Kidney (tissue), 14 donors: ENCODE results near the gene TAF8. TPM values are rescaled to one million over a fixed set of nuclear protein-coding genes. Genes with fewer than 3 reads are reported as not detected.

Experiments used
- DNase-seq, 5 donors: peaks; one replicate each; pipeline ENCODE4 v3.0.0-alpha.2; 2013 to 2020
- FAIRE-seq: peaks from 2 replicates; lab custom pipeline; 2012; peaks lifted over from hg19 to GRCh38; lab: Jason Lieb, UNC
- H3K27ac ChIP-seq, 2 donors: one replicate each; pipeline ENCODE4 v1.7.0; 2013; ENCODE audit warnings: low read depth in 2 of 2, low read length in 2 of 2, inconsistent platforms in 1 of 2
- H3K27me3 ChIP-seq: one replicate; pipeline ENCODE4 v1.7.1; 2013; ENCODE audit warnings: low read length, inconsistent platforms; ENCODE audit not compliant: control insufficient read depth, insufficient read depth
- H3K36me3 ChIP-seq, 3 donors: one replicate each; pipeline versions ENCODE4 v1.7.0 to v1.7.1; 2013; ENCODE audit warnings: low read length in 3 of 3, control low read depth in 1 of 3, inconsistent platforms in 1 of 3; ENCODE audit not compliant: insufficient read depth in 3 of 3, control insufficient read depth in 2 of 3
- H3K4me1 ChIP-seq, 3 donors: one replicate each; pipeline versions ENCODE4 v1.7.0 to v1.7.1; 2013; ENCODE audit warnings: low read length in 3 of 3, inconsistent platforms in 1 of 3, low read depth in 1 of 3; ENCODE audit not compliant: control insufficient read depth in 2 of 3, insufficient read depth in 2 of 3
- H3K4me3 ChIP-seq, 3 donors: one replicate each; pipeline versions ENCODE4 v1.7.0 to v1.8.1; 2013; ENCODE audit warnings: low read length in 3 of 3, control low read depth in 1 of 3, inconsistent platforms in 1 of 3
- H3K9ac ChIP-seq, 3 donors: one replicate each; pipeline versions ENCODE4 v1.7.0 to v1.7.1; 2013; ENCODE audit warnings: low read length in 3 of 3, control low read depth in 1 of 3, inconsistent platforms in 1 of 3
- H3K9me3 ChIP-seq, 3 donors: one replicate each; pipeline versions ENCODE4 v1.7.0 to v1.7.1; 2013; ENCODE audit warnings: low read length in 3 of 3, control low read depth in 1 of 3, inconsistent platforms in 1 of 3; ENCODE audit not compliant: control insufficient read depth in 2 of 3, insufficient read depth in 1 of 3
- intact Hi-C: fragments of 100-400 bp; cut with DNase I; formaldehyde crosslinking; loops from one replicate; pipeline ENCODE4 v1.11.1; 2022
- polyA plus RNA-seq: library from polyadenylated mRNA; stranded (reverse); fragments of 350-450 nt; fragmentation: Illumina TruSeq; extraction: RNeasy Lipid Tissue Mini Kit (QIAGEN cat#74804); gene quantifications from one replicate; pipeline ENCODE4 v1.2.3, GENCODE V29; 2014; ENCODE audit warnings: low read depth, low replicate concordance; ENCODE audit not compliant: insufficient read depth
- total RNA-seq: library from RNA; stranded (reverse); fragmentation: NEBNext Ultra II Directional; extraction: Animal tissue kit (Norgen Biotek cat#: 25700); gene quantifications from one replicate; pipeline ENCODE4 v1.2.1, GENCODE V29; 2021
- TF ChIP-seq, protein P1 (sequence below): IDR thresholded peaks from 3 replicates; pipeline ENCODE4 v1.5.1; 2012; ENCODE audit warnings: mild to moderate bottlenecking, moderate library complexity, borderline replicate concordance; ENCODE audit not compliant: insufficient read depth; ENCODE audit errors: extremely low read depth
- donor health status: control.
- donor health status: control.
- donor health status: control.
- donor health status: control.
- donor health status: control.
- donor health status: DM: yes; HTN: yes; CAD: no.
- donor health status: Normal renal cell carcinoma (clear cell type).

TAF8 gene
- total and polyA plus RNA-seq, 2 donors from 2014 or later = 16.3 to 32.0 TPM

DNA sequence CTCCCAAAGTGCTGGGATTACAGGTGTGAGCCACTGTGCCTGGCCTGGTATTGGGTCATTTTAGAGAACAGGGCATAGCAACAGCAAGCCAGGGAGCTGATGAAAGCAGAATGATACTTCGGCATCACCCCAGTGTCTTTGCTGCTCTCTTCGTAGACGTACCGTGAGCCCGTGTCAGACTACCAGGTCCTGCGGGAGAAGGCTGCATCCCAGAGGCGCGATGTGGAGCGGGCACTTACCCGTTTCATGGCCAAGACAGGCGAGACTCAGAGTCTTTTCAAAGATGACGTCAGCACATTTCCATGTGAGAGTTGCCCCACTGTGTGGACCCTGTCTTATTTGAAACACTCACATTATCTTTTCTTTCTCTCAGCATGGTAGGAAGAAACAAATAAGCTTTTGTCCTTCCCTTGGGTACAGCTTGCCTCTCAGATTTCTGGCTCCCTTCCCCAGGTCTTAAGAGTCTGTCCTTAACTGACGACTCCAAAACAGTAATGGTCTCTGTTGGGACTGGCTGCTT, 15.9 kb downstream of the TAF8 start:
- Histone ChIP-seq H3K27me3 (no peaks in the 10 kb centered on the region), H3K9ac (no peak overlapping the region), H3K4me1 (no peaks in the 10 kb centered on the region), H3K4me3 (no peak overlapping the region), H3K9me3 (no peaks in the 10 kb centered on the region), H3K36me3 (peaks cover 11 to 54% (median 39%) of the 10 kb centered on the region in 3 donors), H3K27ac (no peak overlapping the region)
- no peak for FAIRE-seq
- TF ChIP-seq, protein P1, sequence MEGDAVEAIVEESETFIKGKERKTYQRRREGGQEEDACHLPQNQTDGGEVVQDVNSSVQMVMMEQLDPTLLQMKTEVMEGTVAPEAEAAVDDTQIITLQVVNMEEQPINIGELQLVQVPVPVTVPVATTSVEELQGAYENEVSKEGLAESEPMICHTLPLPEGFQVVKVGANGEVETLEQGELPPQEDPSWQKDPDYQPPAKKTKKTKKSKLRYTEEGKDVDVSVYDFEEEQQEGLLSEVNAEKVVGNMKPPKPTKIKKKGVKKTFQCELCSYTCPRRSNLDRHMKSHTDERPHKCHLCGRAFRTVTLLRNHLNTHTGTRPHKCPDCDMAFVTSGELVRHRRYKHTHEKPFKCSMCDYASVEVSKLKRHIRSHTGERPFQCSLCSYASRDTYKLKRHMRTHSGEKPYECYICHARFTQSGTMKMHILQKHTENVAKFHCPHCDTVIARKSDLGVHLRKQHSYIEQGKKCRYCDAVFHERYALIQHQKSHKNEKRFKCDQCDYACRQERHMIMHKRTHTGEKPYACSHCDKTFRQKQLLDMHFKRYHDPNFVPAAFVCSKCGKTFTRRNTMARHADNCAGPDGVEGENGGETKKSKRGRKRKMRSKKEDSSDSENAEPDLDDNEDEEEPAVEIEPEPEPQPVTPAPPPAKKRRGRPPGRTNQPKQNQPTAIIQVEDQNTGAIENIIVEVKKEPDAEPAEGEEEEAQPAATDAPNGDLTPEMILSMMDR = no peak
- intact Hi-C loops = no loop called here
- no peak for DNase-seq

DNA sequence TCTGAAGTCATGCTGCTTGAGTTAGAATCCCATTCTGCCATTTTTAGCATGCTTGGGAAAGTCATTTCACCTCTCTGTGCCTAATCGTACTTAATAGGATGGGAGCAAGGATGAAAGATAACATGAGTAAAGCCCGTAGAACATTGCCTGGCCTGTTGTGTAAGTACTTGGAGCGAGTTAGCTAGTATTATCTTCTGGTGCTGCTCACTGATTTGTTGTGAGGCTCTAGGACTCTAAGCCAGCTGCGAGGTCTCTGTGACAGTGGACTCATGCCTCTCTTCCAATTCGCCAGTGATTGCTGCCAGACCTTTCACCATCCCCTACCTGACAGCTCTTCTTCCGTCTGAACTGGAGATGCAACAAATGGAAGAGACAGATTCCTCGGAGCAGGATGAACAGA, 17.8 kb downstream of the TAF8 start:
- FAIRE-seq = no peak
- intact Hi-C loops = no loop called here
- Histone ChIP-seq H3K4me1 (no peaks in the 10 kb centered on the region), H3K27me3 (no peaks in the 10 kb centered on the region), H3K4me3 (no peak overlapping the region), H3K9me3 (no peaks in the 10 kb centered on the region), H3K27ac (no peak overlapping the region), H3K9ac (no peak overlapping the region), H3K36me3 (peaks cover 14 to 61% (median 41%) of the 10 kb centered on the region in 3 donors)
- TF ChIP-seq, protein P1 = no peak
- DNase-seq = no peak

DNA sequence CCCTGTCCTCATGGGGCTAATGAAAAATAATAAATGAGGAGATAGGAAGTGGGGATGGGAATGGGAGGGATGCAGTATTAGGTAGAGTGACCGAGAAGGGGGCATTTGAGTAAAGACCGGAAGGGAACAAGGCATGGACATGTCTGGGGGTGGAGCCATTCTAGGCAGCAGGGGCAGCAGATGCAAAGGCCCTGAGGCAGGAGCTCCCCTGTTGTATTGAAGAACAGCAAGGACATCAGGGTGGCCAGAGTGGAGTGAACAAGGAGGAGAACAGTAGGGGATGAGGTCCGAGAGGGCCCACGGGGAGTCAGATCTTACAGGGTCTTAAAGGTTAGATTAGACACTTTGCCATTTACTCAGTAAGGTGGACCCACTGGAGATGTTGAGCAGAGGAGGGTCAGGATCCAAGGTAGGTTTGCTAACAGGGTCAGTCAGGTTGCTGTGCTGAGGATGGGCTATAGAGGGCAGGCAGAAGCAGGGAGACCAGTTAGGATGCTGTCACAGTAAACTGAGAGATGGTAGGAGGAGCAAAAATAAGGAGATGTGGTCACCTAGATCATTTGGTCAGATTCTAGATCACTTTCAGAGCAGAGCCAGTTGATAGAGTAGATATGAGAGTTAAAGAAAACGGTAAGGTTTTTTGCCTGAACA, 18.7 kb downstream of the TAF8 start:
- H3K36me3 ChIP-seq = peaks cover 14 to 61% (median 43%) of the 10 kb centered on the region in 3 donors
- no peaks in the 10 kb centered on the region for H3K9me3 ChIP-seq
- H3K4me3 ChIP-seq = no peak overlapping the region
- FAIRE-seq (no peak), DNase-seq (no peak)
- no peak overlapping the region for H3K9ac ChIP-seq
- TF ChIP-seq, protein P1 = no peak
- intact Hi-C loops = no loop called here
- no peaks in the 10 kb centered on the region for H3K4me1 ChIP-seq
- H3K27me3 ChIP-seq = no peaks in the 10 kb centered on the region
- H3K27ac ChIP-seq = no peak overlapping the region
